ENCODE data around the gene PCSK5.
"Not testable (repeated sequence)": the region's sequence is repeated elsewhere in the genome, so short reads cannot be mapped to it uniquely, and the experiment has no call there.

PCSK5 gene

GRCh38 chr9:75851917-75852316 is 38.6 kb upstream of the PCSK5 start:
- no peaks in the 10 kb centered on the region for H3K36me3 ChIP-seq (replicated peaks)
- H3K27ac ChIP-seq: no peak overlapping the region
- DNase-seq: no peak
- TF ChIP-seq CTCF (IDR thresholded peaks at IDR 0.05; ENCODE audit: low read depth, low read length, missing control alignments): no peak
- in situ Hi-C loops (cut with HindIII; ENCODE audit: low pct_ligation_motif_present, low sequenced_read_pairs): no loop called here
- no peak overlapping the region for H3K4me3 ChIP-seq (ENCODE audit: low read depth, low read length)
- no peaks in the 10 kb centered on the region for H3K27me3 ChIP-seq (replicated peaks)

- Histone ChIP-seq H3K36me3 (replicated peaks) (no peaks in the 10 kb centered on the region), H3K27ac (no peak overlapping the region), H3K27me3 (replicated peaks) (no peaks in the 10 kb centered on the region), H3K4me3 (ENCODE audit: low read depth, low read length) (no peak overlapping the region)
- no peak for DNase-seq
- in situ Hi-C loops (cut with HindIII; ENCODE audit: low pct_ligation_motif_present, low sequenced_read_pairs): no loop called here
- TF ChIP-seq CTCF (IDR thresholded peaks at IDR 0.05; ENCODE audit: low read depth, low read length, missing control alignments): no peak
These were observed 37.7 kb upstream of the PCSK5 start for GRCh38 chr9:75852746-75853145.

DNA sequence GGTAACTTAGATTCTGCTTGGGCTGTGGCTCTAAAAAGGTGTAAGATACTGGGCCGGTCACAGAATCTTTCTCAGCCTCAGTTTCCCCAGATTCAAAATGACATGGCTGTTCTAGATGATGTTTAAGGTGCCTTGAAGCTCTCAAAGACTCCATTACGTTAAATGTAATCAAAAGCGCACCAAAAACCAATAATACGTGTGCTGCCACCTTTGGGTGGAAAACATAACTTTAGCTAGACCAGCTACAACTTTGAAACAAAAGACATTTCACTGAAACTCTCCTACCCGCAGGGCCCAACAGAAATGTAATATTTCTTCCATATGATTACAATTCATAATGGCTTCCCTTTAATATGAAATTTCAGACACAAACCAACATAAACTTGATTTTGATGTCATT is 35.0 kb upstream of the PCSK5 start:
- Histone ChIP-seq H3K36me3 (replicated peaks) (no peaks in the 10 kb centered on the region), H3K27me3 (replicated peaks) (no peaks in the 10 kb centered on the region), H3K4me3 (ENCODE audit: low read depth, low read length) (no peak overlapping the region), H3K27ac (no peak overlapping the region)
- TF ChIP-seq CTCF (IDR thresholded peaks at IDR 0.05; ENCODE audit: low read depth, low read length, missing control alignments): peak; percentile 61
- peak; percentile 14 for DNase-seq
- in situ Hi-C loops (cut with HindIII; ENCODE audit: low pct_ligation_motif_present, low sequenced_read_pairs): no loop called here

- TF ChIP-seq CTCF (IDR thresholded peaks at IDR 0.05; ENCODE audit: low read depth, low read length, missing control alignments): no peak
- no peak overlapping the region for H3K4me3 ChIP-seq (ENCODE audit: low read depth, low read length)
- no peaks in the 10 kb centered on the region for H3K36me3 ChIP-seq (replicated peaks)
- no peak overlapping the region for H3K27ac ChIP-seq
- in situ Hi-C loops (cut with HindIII; ENCODE audit: low pct_ligation_motif_present, low sequenced_read_pairs): no loop called here
- no peaks in the 10 kb centered on the region for H3K27me3 ChIP-seq (replicated peaks)
- DNase-seq: no peak
These were observed 31.9 kb upstream of the PCSK5 start for GRCh38 chr9:75858497-75859092.

DNA sequence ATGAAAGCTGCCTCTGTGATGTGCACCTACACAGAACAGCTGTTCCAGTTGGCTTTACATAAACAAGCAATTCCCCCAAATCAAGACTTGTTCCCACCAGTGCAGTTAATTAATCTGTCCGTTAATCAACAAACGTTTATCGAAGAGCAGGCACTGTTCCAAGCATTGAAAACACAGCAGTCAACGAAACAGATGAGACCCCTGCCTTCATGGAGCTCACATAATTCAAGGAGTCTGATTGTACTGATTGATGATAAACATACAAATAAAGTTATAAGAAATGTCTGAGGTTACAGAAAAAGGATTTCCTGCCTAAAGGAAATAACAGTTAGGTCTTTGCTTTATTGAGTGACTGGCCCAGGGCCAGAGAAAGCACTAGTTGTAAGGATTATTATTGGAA is 26.2 kb upstream of the PCSK5 start:
- DNase-seq: no peak
- Histone ChIP-seq H3K27ac (no peak overlapping the region), H3K27me3 (replicated peaks) (no peaks in the 10 kb centered on the region), H3K36me3 (replicated peaks) (no peaks in the 10 kb centered on the region), H3K4me3 (ENCODE audit: low read depth, low read length) (no peak overlapping the region)
- no peak for TF ChIP-seq CTCF (IDR thresholded peaks at IDR 0.05; ENCODE audit: low read depth, low read length, missing control alignments)
- in situ Hi-C loops (cut with HindIII; ENCODE audit: low pct_ligation_motif_present, low sequenced_read_pairs): no loop called here

DNA sequence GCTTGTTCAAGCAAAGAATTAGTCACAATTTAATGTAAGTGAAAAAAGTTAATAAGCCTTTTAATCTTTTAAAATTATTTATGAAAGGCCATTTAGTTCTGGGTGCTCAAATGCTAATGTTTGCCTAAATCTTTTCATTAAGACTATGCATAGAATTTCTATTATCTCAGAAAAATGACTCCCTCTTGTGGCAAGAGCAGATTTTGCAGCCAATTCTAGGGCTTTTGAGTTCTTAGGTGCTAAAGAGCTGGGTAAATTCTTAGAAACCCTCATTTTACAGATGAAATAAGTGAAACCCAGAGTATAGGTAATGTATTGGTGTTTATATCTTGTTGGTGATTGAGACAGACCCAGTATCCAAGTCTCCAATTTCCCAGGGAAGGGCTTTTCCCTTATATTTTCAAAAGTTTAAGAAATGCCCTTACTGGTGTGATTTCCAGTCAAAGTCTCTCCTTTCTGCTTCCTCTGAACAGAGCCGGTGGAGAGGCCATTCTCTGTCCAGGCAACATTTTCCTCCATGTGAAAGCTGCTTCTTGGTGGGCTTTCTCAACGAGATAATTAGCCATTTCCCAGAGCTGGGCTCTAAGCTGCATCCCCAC is 24.1 kb upstream of the PCSK5 start:
- H3K27me3 ChIP-seq (replicated peaks): no peaks in the 10 kb centered on the region
- H3K36me3 ChIP-seq (replicated peaks): no peaks in the 10 kb centered on the region
- peak; percentile 74 for TF ChIP-seq CTCF (IDR thresholded peaks at IDR 0.05; ENCODE audit: low read depth, low read length, missing control alignments)
- peak; percentile 60 for DNase-seq
- H3K27ac ChIP-seq: no peak overlapping the region
- in situ Hi-C loops (cut with HindIII; ENCODE audit: low pct_ligation_motif_present, low sequenced_read_pairs): no loop called here
- H3K4me3 ChIP-seq (ENCODE audit: low read depth, low read length): no peak overlapping the region

DNA sequence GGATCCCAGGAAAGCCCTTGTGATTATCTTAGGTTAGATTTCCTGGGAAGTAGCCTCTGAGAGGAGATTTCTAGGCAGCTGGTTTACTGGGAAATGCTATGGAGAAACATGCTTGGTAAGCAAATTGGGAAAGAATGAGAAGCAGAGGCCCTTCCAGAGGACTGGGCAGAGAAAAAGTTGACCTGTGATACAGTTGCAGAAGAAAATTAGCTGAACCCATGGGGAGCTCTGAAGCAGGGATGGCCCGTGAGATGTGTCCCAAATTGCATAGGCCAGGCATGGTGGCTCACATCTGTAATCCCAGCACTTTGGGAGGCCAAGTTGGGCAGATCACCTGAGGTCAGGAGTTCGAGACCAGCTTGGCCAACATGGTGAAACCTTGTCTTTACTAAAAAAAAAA is 21.9 kb upstream of the PCSK5 start:
- H3K36me3 ChIP-seq (replicated peaks); H3K27ac ChIP-seq; DNase-seq; H3K27me3 ChIP-seq (replicated peaks); in situ Hi-C loops (cut with HindIII; ENCODE audit: low pct_ligation_motif_present, low sequenced_read_pairs); H3K4me3 ChIP-seq (ENCODE audit: low read depth, low read length): not testable (repeated sequence)
